Keratinocyte (primary cell): ENCODE data around the gene PPP4R2. TPM values are rescaled to one million over a fixed set of nuclear protein-coding genes. Genes with fewer than 3 reads are reported as not detected.

Experiments
- DNase-seq: peaks from one replicate; pipeline ENCODE4 v3.0.0-alpha.2; 2011; ENCODE audit warnings: low read depth, missing footprints, low spot score
- FAIRE-seq: peaks from 2 replicates; lab custom pipeline; 2011; peaks lifted over from hg19 to GRCh38; lab: Jason Lieb, UNC
- H2AFZ ChIP-seq: 2 replicates; pipeline ENCODE4 v1.6.0; 2012; ENCODE audit warnings: low read length, control low read depth, inconsistent platforms; ENCODE audit not compliant: control insufficient read depth
- H3K27ac ChIP-seq: 2 replicates; pipeline ENCODE4 v1.5.1; 2011; ENCODE audit warnings: low read length; ENCODE audit not compliant: control insufficient read depth, insufficient read depth
- H3K27me3 ChIP-seq: 3 replicates; pipeline ENCODE4 v1.6.0; 2011; ENCODE audit warnings: low read length; ENCODE audit not compliant: control insufficient read depth, insufficient read depth; ENCODE audit errors: extremely low read depth
- H3K36me3 ChIP-seq, 2 experiments: 2 replicates in 1 of 2; 3 replicates in 1 of 2; pipeline ENCODE4 v1.5.1; 2011; ENCODE audit warnings: low read length in 2 of 2, mild to moderate bottlenecking in 1 of 2; ENCODE audit not compliant: control insufficient read depth in 2 of 2, insufficient read depth in 2 of 2; ENCODE audit errors: extremely low read depth in 1 of 2
- H3K4me1 ChIP-seq: 3 replicates; pipeline ENCODE4 v1.5.1; 2011; ENCODE audit warnings: low read length; ENCODE audit not compliant: control insufficient read depth, insufficient read depth; ENCODE audit errors: extremely low read depth
- H3K4me2 ChIP-seq: 3 replicates; pipeline ENCODE4 v1.6.0; 2011; ENCODE audit warnings: low read depth, low read length; ENCODE audit not compliant: control insufficient read depth, insufficient read depth; ENCODE audit errors: extremely low read depth
- H3K4me3 ChIP-seq, 3 experiments: fragments of 200-600 bp in 1 of 3; sonication (generic) in 1 of 3; 2 replicates in 2 of 3; 3 replicates in 1 of 3; pipeline ENCODE4 v1.5.1; 2011 to 2016; ENCODE audit warnings: low read length in 3 of 3, mild to moderate bottlenecking in 3 of 3, control low read depth in 2 of 3, inconsistent platforms in 1 of 3, low read depth in 1 of 3, mixed read lengths in 1 of 3, mixed run types in 1 of 3, moderate library complexity in 1 of 3; ENCODE audit not compliant: control insufficient read depth in 2 of 3, insufficient read depth in 2 of 3; ENCODE audit errors: extremely low read depth in 1 of 3
- H3K79me2 ChIP-seq: 2 replicates; pipeline ENCODE4 v1.6.0; 2012; ENCODE audit warnings: low read length; ENCODE audit not compliant: control insufficient read depth, insufficient read depth
- H3K9ac ChIP-seq: 3 replicates; pipeline ENCODE4 v1.6.0; 2011; ENCODE audit warnings: low read length; ENCODE audit not compliant: control insufficient read depth, insufficient read depth; ENCODE audit errors: extremely low read depth
- H3K9me1 ChIP-seq: 3 replicates; pipeline ENCODE4 v1.6.0; 2011; ENCODE audit warnings: low read length; ENCODE audit not compliant: control insufficient read depth, insufficient read depth; ENCODE audit errors: extremely low read depth
- H3K9me3 ChIP-seq: 2 replicates; pipeline ENCODE4 v1.5.1; 2012; ENCODE audit warnings: low read depth, low read length; ENCODE audit not compliant: control insufficient read depth
- H4K20me1 ChIP-seq: 3 replicates; pipeline ENCODE4 v1.6.0; 2011; ENCODE audit warnings: low read length; ENCODE audit not compliant: control insufficient read depth, insufficient read depth; ENCODE audit errors: extremely low read depth
- EZH2 ChIP-seq: IDR thresholded peaks from one replicate; pipeline ENCODE4 v1.6.1; 2012; ENCODE audit warnings: inconsistent platforms, mild to moderate bottlenecking, low read length, moderate library complexity
- dilution Hi-C: fragments of 300-500 bp; cut with MboI; formaldehyde crosslinking; loops from one replicate; pipeline ENCODE4 v1.7.0; 2020; ENCODE audit warnings: low sequenced_read_pairs; ENCODE audit not compliant: extremely low pct_ligation_motif_present
- polyA plus RNA-seq, 5 experiments: library from polyadenylated mRNA; depleted of rRNA in 3 of 5; stranded (reverse) in 3 of 5; stranded (forward) in 1 of 5; unstranded in 1 of 5; fragments of >200 nt; gene quantifications; 1 replicate in 1 of 5; 2 replicates in 3 of 5; 3 replicates in 1 of 5; pipeline versions ENCODE4 v1.2.1 to v1.2.3, GENCODE V29; 2011 to 2012; ENCODE audit warnings: missing spikeins in 2 of 5, low read depth in 1 of 5, low replicate concordance in 1 of 5
- TF ChIP-seq, protein P1 (sequence below), 3 experiments: IDR thresholded peaks in 1 of 3; conservative IDR thresholded peaks in 1 of 3; optimal IDR thresholded peaks in 1 of 3; 2 replicates in 2 of 3; 3 replicates in 1 of 3; pipeline versions ENCODE3 to v1.5.1; 2011; ENCODE audit warnings: low read length in 3 of 3, mild to moderate bottlenecking in 3 of 3, moderate library complexity in 2 of 3, control low read depth in 1 of 3, inconsistent platforms in 1 of 3; ENCODE audit not compliant: insufficient read depth in 2 of 3; ENCODE audit errors: extremely low read depth in 1 of 3

PPP4R2 gene
- polyA plus RNA-seq, 1 donor (not counting 4 experiments of a cell fraction or from before 2014, with no cell fraction given) = 46.6 TPM

- Histone ChIP-seq H2AFZ (no peak overlapping the region), H3K9me1 (no peaks in the 10 kb centered on the region), H3K9ac (no peak overlapping the region), H4K20me1 (no peaks in the 10 kb centered on the region), H3K36me3 (no peaks in the 10 kb centered on the region), H3K27ac (no peak overlapping the region), H3K4me1 (peaks cover 4% of the 10 kb centered on the region), H3K4me3 (no peak overlapping the region), H3K9me3 (no peaks in the 10 kb centered on the region), H3K79me2 (no peaks in the 10 kb centered on the region), H3K4me2 (no peak overlapping the region), H3K27me3 (no peaks in the 10 kb centered on the region)
- FAIRE-seq = no peak
- no peak for TF ChIP-seq EZH2
- TF ChIP-seq, protein P1, sequence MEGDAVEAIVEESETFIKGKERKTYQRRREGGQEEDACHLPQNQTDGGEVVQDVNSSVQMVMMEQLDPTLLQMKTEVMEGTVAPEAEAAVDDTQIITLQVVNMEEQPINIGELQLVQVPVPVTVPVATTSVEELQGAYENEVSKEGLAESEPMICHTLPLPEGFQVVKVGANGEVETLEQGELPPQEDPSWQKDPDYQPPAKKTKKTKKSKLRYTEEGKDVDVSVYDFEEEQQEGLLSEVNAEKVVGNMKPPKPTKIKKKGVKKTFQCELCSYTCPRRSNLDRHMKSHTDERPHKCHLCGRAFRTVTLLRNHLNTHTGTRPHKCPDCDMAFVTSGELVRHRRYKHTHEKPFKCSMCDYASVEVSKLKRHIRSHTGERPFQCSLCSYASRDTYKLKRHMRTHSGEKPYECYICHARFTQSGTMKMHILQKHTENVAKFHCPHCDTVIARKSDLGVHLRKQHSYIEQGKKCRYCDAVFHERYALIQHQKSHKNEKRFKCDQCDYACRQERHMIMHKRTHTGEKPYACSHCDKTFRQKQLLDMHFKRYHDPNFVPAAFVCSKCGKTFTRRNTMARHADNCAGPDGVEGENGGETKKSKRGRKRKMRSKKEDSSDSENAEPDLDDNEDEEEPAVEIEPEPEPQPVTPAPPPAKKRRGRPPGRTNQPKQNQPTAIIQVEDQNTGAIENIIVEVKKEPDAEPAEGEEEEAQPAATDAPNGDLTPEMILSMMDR (optimal IDR thresholded peaks at IDR 0.05 in 1 of 3, IDR thresholded peaks at IDR 0.05 in 1 of 3, conservative IDR thresholded peaks at IDR 0.05 in 1 of 3; ENCODE audit: extremely low read depth in 1 of 3, insufficient read depth in 2 of 3, low read length in 3 of 3) = no peak
- no peak for DNase-seq
- dilution Hi-C loops = no loop called here
Measured at GRCh38 chr3:72968266-72968664, 28.3 kb upstream of the PPP4R2 start.

DNA sequence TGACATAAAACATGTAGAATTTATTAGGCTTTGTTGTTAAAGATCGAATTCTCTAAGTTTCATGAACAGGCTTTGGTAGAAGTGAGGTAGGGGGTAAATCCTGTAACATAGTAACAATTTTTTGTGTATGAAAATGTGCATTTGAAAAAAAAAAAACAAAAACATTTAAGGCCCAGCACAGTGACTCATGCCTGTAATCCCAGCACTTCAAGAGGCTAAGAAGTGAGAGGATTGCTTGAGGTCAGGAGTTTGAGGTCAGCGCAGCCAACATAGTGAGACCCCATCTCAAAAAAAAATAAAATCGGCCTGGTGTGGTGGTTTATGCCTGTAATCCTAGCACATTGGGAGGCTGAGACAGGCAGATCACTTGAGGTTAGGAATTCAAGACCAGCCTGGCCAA lies 26.8 kb upstream of the PPP4R2 start:
- no peak overlapping the region for H3K27ac ChIP-seq
- FAIRE-seq (no peak), DNase-seq (no peak)
- H3K36me3 ChIP-seq = no peaks in the 10 kb centered on the region
- H3K27me3 ChIP-seq = no peaks in the 10 kb centered on the region
- TF ChIP-seq, protein P1 (optimal IDR thresholded peaks at IDR 0.05 in 1 of 3, IDR thresholded peaks at IDR 0.05 in 1 of 3, conservative IDR thresholded peaks at IDR 0.05 in 1 of 3; ENCODE audit: extremely low read depth in 1 of 3, insufficient read depth in 2 of 3, low read length in 3 of 3) = no peak
- H2AFZ ChIP-seq = no peak overlapping the region
- H3K4me3 ChIP-seq = no peak overlapping the region
- no peaks in the 10 kb centered on the region for H3K9me1 ChIP-seq
- no peak overlapping the region for H3K9ac ChIP-seq
- H3K9me3 ChIP-seq = no peaks in the 10 kb centered on the region
- no peak overlapping the region for H3K4me2 ChIP-seq
- no peaks in the 10 kb centered on the region for H4K20me1 ChIP-seq
- no peaks in the 10 kb centered on the region for H3K79me2 ChIP-seq
- dilution Hi-C loops = no loop called here
- peaks cover 11% of the 10 kb centered on the region for H3K4me1 ChIP-seq
